SK-N-SH treated with all-trans-retinoic acid at 6 μM for 48 hours (cell line): ENCODE data around the gene TMEM11.

Source experiments
- ATAC-seq: fragments of 200-7000 bp; cut with Tn5 transposase; 3 replicates; pipeline ENCODE4 v1.9.1; 2020; ENCODE audit warnings: mild to moderate bottlenecking, moderate library complexity
- ARNTL ChIP-seq: fragments of 450-650 bp; formaldehyde crosslinking; IDR thresholded peaks from 2 replicates; pipeline ENCODE4 v1.5.0; 2020; ENCODE audit warnings: low read depth, mild to moderate bottlenecking, moderate library complexity, borderline replicate concordance
- BACH2 ChIP-seq: fragments of 250-450 bp; sonication (Bioruptor Pico); IDR thresholded peaks from 2 replicates; pipeline ENCODE4 v1.9.0; 2021; ENCODE audit warnings: mild to moderate bottlenecking, borderline replicate concordance
- CREB5 ChIP-seq: fragments of 250-450 bp; sonication (Bioruptor Pico); IDR thresholded peaks from 2 replicates; pipeline ENCODE4 v1.5.1; 2020; ENCODE audit warnings: low read depth, mild to moderate bottlenecking, moderate library complexity
- CSDC2 ChIP-seq: fragments of 250-450 bp; sonication (Bioruptor Pico); IDR thresholded peaks from 2 replicates; pipeline ENCODE4 v1.5.0; 2020; ENCODE audit warnings: mild to moderate bottlenecking, moderate library complexity
- GLIS3 ChIP-seq: fragments of 250-450 bp; sonication (Bioruptor Pico); IDR thresholded peaks from 2 replicates; pipeline ENCODE4 v1.5.0; 2020; ENCODE audit warnings: mild to moderate bottlenecking, moderate library complexity
- RARB ChIP-seq: fragments of 250-450 bp; sonication (Bioruptor Pico); IDR thresholded peaks from 2 replicates; pipeline ENCODE4 v1.8.0; 2021; ENCODE audit warnings: mild to moderate bottlenecking, moderate library complexity
- SNAI2 ChIP-seq: fragments of 250-450 bp; sonication (Bioruptor Pico); IDR thresholded peaks from 2 replicates; pipeline ENCODE4 v1.5.0; 2020; ENCODE audit warnings: mild to moderate bottlenecking, moderate library complexity
- TCF4 ChIP-seq: fragments of 250-450 bp; sonication (Bioruptor Pico); IDR thresholded peaks from 2 replicates; pipeline ENCODE4 v1.8.0; 2021; ENCODE audit warnings: mild to moderate bottlenecking, moderate library complexity, borderline replicate concordance
- TSHZ2 ChIP-seq: fragments of 250-450 bp; sonication (Bioruptor Pico); IDR thresholded peaks from 2 replicates; pipeline ENCODE4 v1.5.0; 2020; ENCODE audit warnings: mild to moderate bottlenecking, moderate library complexity
- ZFP30 ChIP-seq: fragments of 450-650 bp; formaldehyde crosslinking; IDR thresholded peaks from 2 replicates; pipeline ENCODE4 v1.5.0; 2022; ENCODE audit warnings: mild to moderate bottlenecking, moderate library complexity
- ZNF565 ChIP-seq: fragments of 450-650 bp; formaldehyde crosslinking; conservative IDR thresholded peaks from 2 replicates; pipeline ENCODE4 v1.5.0; 2020; ENCODE audit warnings: low read depth, mild to moderate bottlenecking, moderate library complexity
- ZNF70 ChIP-seq: fragments of 450-650 bp; formaldehyde crosslinking; IDR thresholded peaks from 2 replicates; pipeline ENCODE4 v1.5.0; 2020; ENCODE audit warnings: mild to moderate bottlenecking, moderate library complexity
- ZNF8 ChIP-seq: fragments of 450-650 bp; formaldehyde crosslinking; IDR thresholded peaks from 2 replicates; pipeline ENCODE4 v1.5.0; 2020; ENCODE audit warnings: mild to moderate bottlenecking, moderate library complexity
- TF ChIP-seq, protein P1 (sequence below): fragments of 250-450 bp; sonication (Bioruptor Pico); IDR thresholded peaks from 2 replicates; pipeline ENCODE4 v1.8.0; 2021; ENCODE audit warnings: low read depth, mild to moderate bottlenecking, moderate library complexity, borderline replicate concordance
- TF ChIP-seq, protein P2 (sequence below): fragments of 250-450 bp; sonication (Bioruptor Pico); IDR thresholded peaks from 2 replicates; pipeline ENCODE4 v1.8.0; 2020; ENCODE audit warnings: mild to moderate bottlenecking, moderate library complexity, borderline replicate concordance

The TMEM11 gene

DNA sequence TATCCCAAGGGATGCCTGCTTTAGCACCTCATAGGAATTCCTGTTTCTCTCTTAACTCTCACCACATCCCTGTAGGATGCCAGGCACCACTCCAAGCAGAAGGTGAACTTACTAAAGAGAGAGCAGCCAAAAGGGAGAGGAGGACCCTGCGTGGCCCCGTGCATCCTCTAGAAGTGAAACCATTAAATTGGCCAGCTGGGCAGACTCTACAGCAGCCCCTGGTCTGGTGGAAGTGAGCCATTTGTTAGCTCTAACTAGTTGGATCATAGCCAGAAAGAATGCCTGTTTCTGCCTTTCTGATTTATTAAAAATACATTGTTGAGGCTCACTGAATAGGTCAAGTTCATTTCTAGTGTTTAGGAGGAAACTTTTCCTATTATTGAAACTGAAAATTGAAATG, 22.3 kb downstream of the TMEM11 start:
- ATAC-seq = no peak; the same call in 2 of the 3 replicates
- TF ChIP-seq ZNF70 (CRISPR knock-in tag) (peak; percentile 87), CSDC2 (CRISPR knock-in tag) (no peak)

- ATAC-seq = no peak
- TF ChIP-seq ZFP30 = no peak
- TF ChIP-seq, all 23 proteins: peak for 0
These were observed 23.9 kb downstream of the TMEM11 start for GRCh38 chr17:21190078-21190477.

GRCh38 chr17:21189361-21189760, 24.6 kb downstream of the TMEM11 start:
- ATAC-seq = no peak
- TF ChIP-seq ARNTL (CRISPR knock-in tag) = no peak
- no peak for TF ChIP-seq ZFP30
- TF ChIP-seq TSHZ2 = no peak
- no peak for TF ChIP-seq CREB5
- no peak for TF ChIP-seq GLIS3
- TF ChIP-seq ZNF8 (CRISPR knock-in tag) = no peak
- no peak for TF ChIP-seq SNAI2 (CRISPR knock-in tag)

DNA sequence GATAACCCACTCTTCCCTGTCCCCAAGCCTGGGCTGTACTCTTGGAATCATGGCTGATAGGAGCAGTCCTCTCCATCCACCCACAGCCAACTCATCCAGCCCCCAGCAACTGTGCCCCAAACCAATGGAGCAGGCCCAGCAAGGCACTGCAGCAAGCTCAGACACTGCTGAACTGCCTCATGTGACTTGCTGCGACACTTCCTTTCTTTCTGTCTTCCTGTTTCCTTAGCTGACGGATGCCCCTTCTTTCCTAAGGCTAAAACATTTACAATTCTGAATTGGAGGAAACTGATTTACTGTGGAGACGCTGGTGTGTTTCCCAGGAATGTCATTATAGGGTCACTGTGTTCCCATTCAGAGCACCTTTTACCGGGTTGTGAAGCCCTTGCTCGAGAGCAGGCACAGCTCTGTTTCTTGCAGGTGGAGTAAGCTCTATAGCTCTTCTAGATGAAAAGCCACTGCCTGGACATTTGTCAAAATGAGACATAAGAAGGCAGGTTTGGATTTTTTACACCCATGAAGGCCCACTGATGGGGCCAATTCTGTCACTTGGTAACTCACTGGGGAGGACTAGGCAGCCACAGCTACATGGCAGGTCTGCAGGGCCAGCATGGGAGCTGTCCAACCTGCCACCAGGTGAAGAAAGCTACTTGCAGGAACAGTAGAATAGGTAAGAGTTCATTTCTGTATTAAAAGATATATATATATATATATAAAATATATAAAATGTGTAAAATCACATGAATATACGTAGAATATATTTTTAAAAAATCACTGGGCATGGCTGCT, 27.4 kb downstream of the TMEM11 start:
- TF ChIP-seq ZNF8 (CRISPR knock-in tag) (no peak), BACH2 (no peak), TCF4 (CRISPR knock-in tag) (no peak), CREB5 (no peak), ZNF565 (CRISPR knock-in tag) (no peak), ZNF70 (CRISPR knock-in tag) (no peak), RARB (CRISPR knock-in tag) (no peak), TSHZ2 (no peak)
- TF ChIP-seq, protein P1, sequence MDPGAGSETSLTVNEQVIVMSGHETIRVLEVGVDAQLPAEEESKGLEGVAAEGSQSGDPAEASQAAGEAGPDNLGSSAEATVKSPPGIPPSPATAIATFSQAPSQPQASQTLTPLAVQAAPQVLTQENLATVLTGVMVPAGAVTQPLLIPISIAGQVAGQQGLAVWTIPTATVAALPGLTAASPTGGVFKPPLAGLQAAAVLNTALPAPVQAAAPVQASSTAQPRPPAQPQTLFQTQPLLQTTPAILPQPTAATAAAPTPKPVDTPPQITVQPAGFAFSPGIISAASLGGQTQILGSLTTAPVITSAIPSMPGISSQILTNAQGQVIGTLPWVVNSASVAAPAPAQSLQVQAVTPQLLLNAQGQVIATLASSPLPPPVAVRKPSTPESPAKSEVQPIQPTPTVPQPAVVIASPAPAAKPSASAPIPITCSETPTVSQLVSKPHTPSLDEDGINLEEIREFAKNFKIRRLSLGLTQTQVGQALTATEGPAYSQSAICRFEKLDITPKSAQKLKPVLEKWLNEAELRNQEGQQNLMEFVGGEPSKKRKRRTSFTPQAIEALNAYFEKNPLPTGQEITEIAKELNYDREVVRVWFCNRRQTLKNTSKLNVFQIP (CRISPR knock-in tag) = no peak
- TF ChIP-seq, protein P2, sequence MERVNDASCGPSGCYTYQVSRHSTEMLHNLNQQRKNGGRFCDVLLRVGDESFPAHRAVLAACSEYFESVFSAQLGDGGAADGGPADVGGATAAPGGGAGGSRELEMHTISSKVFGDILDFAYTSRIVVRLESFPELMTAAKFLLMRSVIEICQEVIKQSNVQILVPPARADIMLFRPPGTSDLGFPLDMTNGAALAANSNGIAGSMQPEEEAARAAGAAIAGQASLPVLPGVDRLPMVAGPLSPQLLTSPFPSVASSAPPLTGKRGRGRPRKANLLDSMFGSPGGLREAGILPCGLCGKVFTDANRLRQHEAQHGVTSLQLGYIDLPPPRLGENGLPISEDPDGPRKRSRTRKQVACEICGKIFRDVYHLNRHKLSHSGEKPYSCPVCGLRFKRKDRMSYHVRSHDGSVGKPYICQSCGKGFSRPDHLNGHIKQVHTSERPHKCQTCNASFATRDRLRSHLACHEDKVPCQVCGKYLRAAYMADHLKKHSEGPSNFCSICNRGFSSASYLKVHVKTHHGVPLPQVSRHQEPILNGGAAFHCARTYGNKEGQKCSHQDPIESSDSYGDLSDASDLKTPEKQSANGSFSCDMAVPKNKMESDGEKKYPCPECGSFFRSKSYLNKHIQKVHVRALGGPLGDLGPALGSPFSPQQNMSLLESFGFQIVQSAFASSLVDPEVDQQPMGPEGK (CRISPR knock-in tag) = no peak
- ATAC-seq = no peak
